Calu3 (cell line): ENCODE data around the gene PRPF6. TPM values are rescaled to one million over a fixed set of nuclear protein-coding genes. Genes with fewer than 3 reads are reported as not detected.

Source experiments
- BruUV-seq: library from RNA; stranded (reverse); fragments of 400-500 nt; replicated peaks from 2 replicates; lab custom pipeline; 2021; lab: Mats Ljungman, UMichigan
- CTCF ChIA-PET: fragments of 300-600 bp; sonication (Branson Sonifier 250); formaldehyde crosslinking; loops from one replicate; lab custom pipeline; 2022; ENCODE audit warnings: antibody characterized with exemption; lab: Charles Lee
- DNase-seq: peaks from one replicate; pipeline ENCODE4 v3.0.0; 2022
- H3K27ac Mint-ChIP-seq: one replicate; pipeline ENCODE4 v1.8.0; 2022; ENCODE audit warnings: mixed read lengths; ENCODE audit not compliant: unreplicated experiment
- H3K27me3 Mint-ChIP-seq: one replicate; pipeline ENCODE4 v1.8.0; 2022; ENCODE audit warnings: mixed read lengths; ENCODE audit not compliant: unreplicated experiment
- H3K36me3 Mint-ChIP-seq: one replicate; pipeline ENCODE4 v1.8.0; 2022; ENCODE audit warnings: mild to moderate bottlenecking, moderate library complexity, mixed read lengths; ENCODE audit not compliant: insufficient read depth, unreplicated experiment
- H3K4me1 Mint-ChIP-seq: one replicate; pipeline ENCODE4 v1.8.0; 2022; ENCODE audit warnings: mild to moderate bottlenecking, low read depth, mixed read lengths; ENCODE audit not compliant: unreplicated experiment
- H3K4me3 Mint-ChIP-seq: one replicate; pipeline ENCODE4 v1.8.0; 2022; ENCODE audit warnings: mild to moderate bottlenecking, low read depth, moderate library complexity, mixed read lengths; ENCODE audit not compliant: unreplicated experiment
- H3K9me3 Mint-ChIP-seq: one replicate; pipeline ENCODE4 v1.8.0; 2022; ENCODE audit warnings: low read depth, mixed read lengths; ENCODE audit not compliant: unreplicated experiment
- CTCF ChIP-seq: fragments of 200-600 bp; IDR thresholded peaks from one replicate; pipeline ENCODE4 v1.8.0; 2022; ENCODE audit warnings: antibody characterized with exemption; ENCODE audit not compliant: unreplicated experiment
- intact Hi-C: fragments of 100-400 bp; cut with micrococcal nuclease; formaldehyde crosslinking; loops from one replicate; pipeline ENCODE4 v1.10.0; 2022; ENCODE audit not compliant: unreplicated experiment
- total RNA-seq: library from RNA; stranded (reverse); gene quantifications from 2 replicates; pipeline ENCODE4 v1.2.3, GENCODE V29; 2022

PRPF6 gene
- total RNA-seq, 1 experiment from 2014 or later, result 113 TPM

- Mint-ChIP-seq H3K4me3 (no peak overlapping the region), H3K36me3 (peaks cover 89% of the 10 kb centered on the region), H3K27ac (peak overlapping the region; percentile 13), H3K4me1 (peaks cover 19% of the 10 kb centered on the region), H3K9me3 (no peaks in the 10 kb centered on the region), H3K27me3 (no peaks in the 10 kb centered on the region)
- no peak for DNase-seq
- intact Hi-C loops, result no loop called here
- CTCF ChIA-PET, result no interaction called here
- BruUV-seq, result no TSS peak
- no peak for TF ChIP-seq CTCF
These were observed 34.7 kb upstream of the PRPF6 start for GRCh38 chr20:63945921-63946920.

- peaks cover 80% of the 10 kb centered on the region for H3K36me3 Mint-ChIP-seq
- no peak for DNase-seq
- TF ChIP-seq CTCF, result no peak
- CTCF ChIA-PET, result no interaction called here
- H3K4me3 Mint-ChIP-seq, result peak overlapping the region; percentile 1
- peak overlapping the region; percentile 28 for H3K27ac Mint-ChIP-seq
- no TSS peak for BruUV-seq
- intact Hi-C loops, result no loop called here
- H3K4me1 Mint-ChIP-seq, result peaks cover 19% of the 10 kb centered on the region
- H3K9me3 Mint-ChIP-seq, result no peaks in the 10 kb centered on the region
- no peaks in the 10 kb centered on the region for H3K27me3 Mint-ChIP-seq
These were observed 33.8 kb upstream of the PRPF6 start for GRCh38 chr20:63946986-63947637.

- peaks cover 78% of the 10 kb centered on the region for H3K36me3 Mint-ChIP-seq
- CTCF ChIA-PET, result no interaction called here
- BruUV-seq, result no TSS peak
- no peak for TF ChIP-seq CTCF
- peak overlapping the region; percentile 84 for H3K27ac Mint-ChIP-seq
- peak overlapping the region; percentile 1 for H3K4me3 Mint-ChIP-seq
- intact Hi-C loops, result no loop called here
- no peak for DNase-seq
- H3K27me3 Mint-ChIP-seq, result no peaks in the 10 kb centered on the region
- no peaks in the 10 kb centered on the region for H3K9me3 Mint-ChIP-seq
- peaks cover 19% of the 10 kb centered on the region for H3K4me1 Mint-ChIP-seq
These were observed 33.1 kb upstream of the PRPF6 start for GRCh38 chr20:63947638-63948456.

- no TSS peak for BruUV-seq
- H3K36me3 Mint-ChIP-seq, result peaks cover 75% of the 10 kb centered on the region
- DNase-seq, result no peak
- no peak for TF ChIP-seq CTCF
- CTCF ChIA-PET, result no interaction called here
- no peaks in the 10 kb centered on the region for H3K27me3 Mint-ChIP-seq
- no peaks in the 10 kb centered on the region for H3K9me3 Mint-ChIP-seq
- H3K4me3 Mint-ChIP-seq, result no peak overlapping the region
- intact Hi-C loops, result no loop called here
- peaks cover 42% of the 10 kb centered on the region for H3K4me1 Mint-ChIP-seq
- no peak overlapping the region for H3K27ac Mint-ChIP-seq
These were observed 30.1 kb upstream of the PRPF6 start for GRCh38 chr20:63950701-63951397.
